GM23338 (cell line): ENCODE measurements around the gene ATF5. TPM values are rescaled to one million over a fixed set of nuclear protein-coding genes. Genes with fewer than 3 reads are reported as not detected.

Experiments
- ATAC-seq: fragments of 200-7000 bp; cut with Tn5 transposase; 3 replicates; pipeline ENCODE4 v1.9.1; 2020
- DNase-seq: peaks from one replicate; pipeline ENCODE4 v3.0.0-alpha.2; 2015; ENCODE audit warnings: low spot score
- H2AFZ ChIP-seq: fragments of 200-600 bp; sonication (generic); 2 replicates; pipeline ENCODE4 v1.8.0; 2016; ENCODE audit warnings: antibody characterized with exemption, mild to moderate bottlenecking, moderate library complexity
- H3F3A ChIP-seq: fragments of 200-600 bp; sonication (generic); replicated peaks from 2 replicates; pipeline ENCODE4 v1.8.0; 2017; ENCODE audit warnings: antibody characterized with exemption, mixed run types, low read depth
- H3K27ac ChIP-seq: fragments of 200-600 bp; sonication (generic); 2 replicates; pipeline ENCODE4 v1.6.1; 2016; ENCODE audit warnings: low read depth
- H3K27me3 ChIP-seq: fragments of 200-600 bp; sonication (generic); 2 replicates; pipeline ENCODE4 v1.8.0; 2016; ENCODE audit warnings: mild to moderate bottlenecking, mixed run types, moderate library complexity; ENCODE audit not compliant: insufficient read depth
- H3K36me3 ChIP-seq: fragments of 200-600 bp; sonication (generic); 2 replicates; pipeline ENCODE4 v1.8.0; 2016; ENCODE audit warnings: mild to moderate bottlenecking; ENCODE audit not compliant: insufficient read depth
- H3K4me1 ChIP-seq: fragments of 200-600 bp; sonication (generic); 2 replicates; pipeline ENCODE4 v1.8.0; 2016; ENCODE audit warnings: mild to moderate bottlenecking, moderate library complexity; ENCODE audit not compliant: insufficient read depth
- H3K4me2 ChIP-seq: fragments of 200-600 bp; sonication (generic); 2 replicates; pipeline ENCODE4 v1.7.1; 2017; ENCODE audit warnings: mixed run types
- H3K4me3 ChIP-seq: fragments of 200-600 bp; sonication (generic); 2 replicates; pipeline ENCODE4 v1.6.1; 2016; ENCODE audit warnings: mixed run types
- H3K79me2 ChIP-seq: fragments of 200-600 bp; sonication (generic); replicated peaks from 2 replicates; pipeline ENCODE4 v1.8.0; 2017; ENCODE audit warnings: mild to moderate bottlenecking; ENCODE audit not compliant: insufficient read depth
- H3K9me2 ChIP-seq: fragments of 200-600 bp; sonication (generic); 2 replicates; pipeline ENCODE4 v1.8.0; 2017; ENCODE audit not compliant: insufficient read depth
- H4K20me1 ChIP-seq: fragments of 200-600 bp; sonication (generic); replicated peaks from 2 replicates; pipeline ENCODE4 v1.8.0; 2017; ENCODE audit warnings: mild to moderate bottlenecking; ENCODE audit not compliant: insufficient read depth
- H3K27ac Mint-ChIP-seq: 2 replicates; pipeline ENCODE4 v1.8.0; 2020; ENCODE audit warnings: inconsistent platforms, mild to moderate bottlenecking, moderate library complexity, mixed read lengths
- H3K27me3 Mint-ChIP-seq: 3 replicates; pipeline ENCODE4 v1.8.0; 2022; ENCODE audit warnings: low read depth, mild to moderate bottlenecking, moderate library complexity, mixed read lengths, inconsistent platforms; ENCODE audit not compliant: insufficient read depth, poor library complexity
- H3K36me3 Mint-ChIP-seq: 3 replicates; pipeline ENCODE4 v1.8.0; 2021; ENCODE audit warnings: low read depth, mild to moderate bottlenecking, inconsistent platforms, moderate library complexity, mixed read lengths
- H3K4me1 Mint-ChIP-seq: 3 replicates; pipeline ENCODE4 v1.8.0; 2020; ENCODE audit warnings: mild to moderate bottlenecking, inconsistent platforms, mixed read lengths
- H3K4me3 Mint-ChIP-seq: 3 replicates; pipeline ENCODE4 v1.8.0; 2021; ENCODE audit warnings: moderate library complexity, mild to moderate bottlenecking, inconsistent platforms, mixed read lengths
- H3K9me3 Mint-ChIP-seq: 3 replicates; pipeline ENCODE4 v1.8.0; 2020; ENCODE audit warnings: moderate library complexity, mild to moderate bottlenecking, inconsistent platforms, mixed read lengths
- CREB1 ChIP-seq: fragments of 250-450 bp; sonication (Bioruptor Pico); IDR thresholded peaks from 2 replicates; pipeline ENCODE4 v1.5.0; 2020; ENCODE audit warnings: low read depth, mild to moderate bottlenecking, moderate library complexity
- EZH2 ChIP-seq: fragments of 200-600 bp; sonication (generic); IDR thresholded peaks from one replicate; pipeline ENCODE4 v1.8.0; 2017; ENCODE audit warnings: antibody characterized with exemption, mild to moderate bottlenecking, low read depth; ENCODE audit not compliant: unreplicated experiment
- EZH2phosphoT487 ChIP-seq: fragments of 200-600 bp; sonication (generic); IDR thresholded peaks from one replicate; pipeline ENCODE4 v1.8.1; 2018; ENCODE audit warnings: antibody characterized with exemption; ENCODE audit not compliant: unreplicated experiment
- JUNB ChIP-seq: IDR thresholded peaks from one replicate; pipeline ENCODE4 v1.6.1; 2016; ENCODE audit warnings: antibody characterized with exemption; ENCODE audit not compliant: unreplicated experiment
- NANOG ChIP-seq: IDR thresholded peaks from 2 replicates; pipeline ENCODE4 v1.6.1; 2016; ENCODE audit warnings: antibody characterized with exemption, borderline replicate concordance
- POLR2AphosphoS5 ChIP-seq: IDR thresholded peaks from 2 replicates; pipeline ENCODE4 v1.6.1; 2016; ENCODE audit warnings: antibody characterized with exemption, low read depth
- STAT1 ChIP-seq: IDR thresholded peaks from one replicate; pipeline ENCODE4 v1.6.1; 2016; ENCODE audit warnings: antibody characterized with exemption; ENCODE audit not compliant: unreplicated experiment
- ZNF114 ChIP-seq: fragments of 250-450 bp; sonication (Bioruptor Pico); IDR thresholded peaks from 2 replicates; pipeline ENCODE4 v1.5.0; 2020; ENCODE audit warnings: mild to moderate bottlenecking, moderate library complexity
- ZNF331 ChIP-seq: fragments of 250-450 bp; sonication (Bioruptor Pico); IDR thresholded peaks from 2 replicates; pipeline ENCODE4 v1.5.0; 2020; ENCODE audit warnings: low read depth, mild to moderate bottlenecking, moderate library complexity
- polyA plus RNA-seq: library from polyadenylated mRNA; unstranded; fragments of >200 nt; fragmentation: Nextera tagmentation; extraction: Ambion mirVana; gene quantifications from 2 replicates; pipeline ENCODE4 v1.2.1, GENCODE V29; 2016
- total RNA-seq: library from RNA; depleted of rRNA; stranded (reverse); fragments of >200 nt; shearing (Covaris generic); gene quantifications from 2 replicates; pipeline ENCODE4 v1.2.3, GENCODE V29; 2014
- TF ChIP-seq, protein P1 (sequence below): IDR thresholded peaks from 2 replicates; pipeline ENCODE4 v1.6.1; 2016; ENCODE audit warnings: antibody characterized with exemption
- TF ChIP-seq, protein P2 (sequence below): fragments of 250-450 bp; sonication (Bioruptor Pico); IDR thresholded peaks from 2 replicates; pipeline ENCODE4 v1.5.0; 2020; ENCODE audit warnings: mild to moderate bottlenecking, moderate library complexity
- TF ChIP-seq, protein P3 (sequence below), 2 experiments: fragments of 200-600 bp in 1 of 2; sonication (generic) in 1 of 2; conservative IDR thresholded peaks; 2 replicates each; pipeline versions ENCODE4 v1.5.1 to v1.6.1; 2016 to 2017; ENCODE audit warnings: antibody characterized with exemption in 2 of 2, low read depth in 2 of 2, mild to moderate bottlenecking in 2 of 2, moderate library complexity in 1 of 2
- TF ChIP-seq, protein P4 (sequence below): IDR thresholded peaks from one replicate; pipeline ENCODE4 v1.6.1; 2018; ENCODE audit warnings: antibody characterized with exemption; ENCODE audit not compliant: unreplicated experiment

Gene ATF5
- total and polyA plus RNA-seq, 2 experiments from 2014 or later: 7.4 to 9.6 TPM

DNA sequence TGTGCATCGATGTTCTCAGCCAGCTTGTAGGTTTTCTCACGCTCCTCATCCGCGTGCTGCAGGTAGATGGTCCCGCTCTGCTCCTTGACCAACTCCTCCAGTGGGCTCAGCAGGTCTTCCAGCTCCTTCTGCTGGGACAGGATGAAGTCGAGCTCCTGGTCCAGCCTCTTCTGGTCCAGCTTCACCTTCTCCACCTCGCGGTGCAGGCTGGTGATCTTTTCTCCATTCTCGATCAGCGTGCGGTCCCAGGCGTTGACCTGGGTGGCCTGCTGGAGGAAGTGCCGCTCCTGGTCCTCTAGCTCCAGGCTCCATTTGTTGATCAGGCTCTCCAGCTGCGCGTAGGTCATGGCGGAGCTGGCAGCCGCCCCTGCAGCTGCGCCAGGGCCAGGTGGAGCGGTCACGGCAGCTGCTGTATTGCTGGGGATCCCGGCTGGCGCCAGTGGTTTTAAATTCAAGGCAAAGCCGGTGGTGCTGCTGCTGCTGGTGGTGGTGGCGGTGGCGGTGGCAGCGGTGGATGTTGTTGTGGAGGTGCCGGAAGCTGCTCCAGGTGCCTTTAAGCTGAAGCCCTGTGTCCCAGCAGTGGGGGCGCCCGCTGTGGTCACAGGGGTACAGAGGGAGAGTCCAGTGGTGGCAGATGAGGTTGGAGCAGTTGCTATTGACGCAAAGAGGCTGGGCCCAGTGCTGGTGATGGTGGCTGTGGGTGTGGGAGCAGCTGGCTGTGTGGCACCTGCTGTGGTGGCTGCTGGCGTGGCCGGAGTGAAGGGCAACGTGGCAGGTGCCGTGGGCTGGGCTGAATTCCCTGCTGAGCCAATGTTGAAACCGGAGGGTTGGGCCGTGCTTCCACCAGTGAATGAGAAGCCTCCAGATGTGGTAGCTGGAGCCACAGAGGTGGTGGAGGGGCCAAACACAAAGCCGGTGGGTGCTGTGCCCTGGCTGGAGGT, 20.3 kb upstream of the ATF5 start:
- DNase-seq: no peak
- Histone ChIP-seq H3K4me3 (no peak overlapping the region), H3K27me3 (no peaks in the 10 kb centered on the region), H2AFZ (no peak overlapping the region), H3K4me2 (no peak overlapping the region), H3K36me3 (peaks cover 6% of the 10 kb centered on the region; the same call in 1 of the 2 replicates), H3K4me1 (peaks cover 10% of the 10 kb centered on the region), H3K79me2 (peaks cover 5% of the 10 kb centered on the region; the same call in 1 of the 2 replicates), H4K20me1 (peaks cover 42% of the 10 kb centered on the region), H3F3A (peaks cover 13% of the 10 kb centered on the region; the same call in 1 of the 2 replicates), H3K9me2 (no peaks in the 10 kb centered on the region), H3K27ac (no peak overlapping the region)
- Mint-ChIP-seq H3K27ac (no peak overlapping the region), H3K4me1 (peaks cover 20% of the 10 kb centered on the region), H3K4me3 (no peak overlapping the region), H3K36me3 (peaks cover 71% of the 10 kb centered on the region), H3K27me3 (peaks cover 24% of the 10 kb centered on the region), H3K9me3 (no peaks in the 10 kb centered on the region; the same call in 1 of the 3 replicates)
- no peak for TF ChIP-seq JUNB
- no peak for TF ChIP-seq ZNF331 (CRISPR knock-in tag)
- TF ChIP-seq, protein P1, sequence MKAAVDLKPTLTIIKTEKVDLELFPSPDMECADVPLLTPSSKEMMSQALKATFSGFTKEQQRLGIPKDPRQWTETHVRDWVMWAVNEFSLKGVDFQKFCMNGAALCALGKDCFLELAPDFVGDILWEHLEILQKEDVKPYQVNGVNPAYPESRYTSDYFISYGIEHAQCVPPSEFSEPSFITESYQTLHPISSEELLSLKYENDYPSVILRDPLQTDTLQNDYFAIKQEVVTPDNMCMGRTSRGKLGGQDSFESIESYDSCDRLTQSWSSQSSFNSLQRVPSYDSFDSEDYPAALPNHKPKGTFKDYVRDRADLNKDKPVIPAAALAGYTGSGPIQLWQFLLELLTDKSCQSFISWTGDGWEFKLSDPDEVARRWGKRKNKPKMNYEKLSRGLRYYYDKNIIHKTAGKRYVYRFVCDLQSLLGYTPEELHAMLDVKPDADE: no peak
- no peak for TF ChIP-seq EZH2phosphoT487
- TF ChIP-seq ZNF114 (CRISPR knock-in tag): no peak
- no peak for TF ChIP-seq CREB1 (CRISPR knock-in tag)
- no peak for TF ChIP-seq STAT1
- TF ChIP-seq, protein P2, sequence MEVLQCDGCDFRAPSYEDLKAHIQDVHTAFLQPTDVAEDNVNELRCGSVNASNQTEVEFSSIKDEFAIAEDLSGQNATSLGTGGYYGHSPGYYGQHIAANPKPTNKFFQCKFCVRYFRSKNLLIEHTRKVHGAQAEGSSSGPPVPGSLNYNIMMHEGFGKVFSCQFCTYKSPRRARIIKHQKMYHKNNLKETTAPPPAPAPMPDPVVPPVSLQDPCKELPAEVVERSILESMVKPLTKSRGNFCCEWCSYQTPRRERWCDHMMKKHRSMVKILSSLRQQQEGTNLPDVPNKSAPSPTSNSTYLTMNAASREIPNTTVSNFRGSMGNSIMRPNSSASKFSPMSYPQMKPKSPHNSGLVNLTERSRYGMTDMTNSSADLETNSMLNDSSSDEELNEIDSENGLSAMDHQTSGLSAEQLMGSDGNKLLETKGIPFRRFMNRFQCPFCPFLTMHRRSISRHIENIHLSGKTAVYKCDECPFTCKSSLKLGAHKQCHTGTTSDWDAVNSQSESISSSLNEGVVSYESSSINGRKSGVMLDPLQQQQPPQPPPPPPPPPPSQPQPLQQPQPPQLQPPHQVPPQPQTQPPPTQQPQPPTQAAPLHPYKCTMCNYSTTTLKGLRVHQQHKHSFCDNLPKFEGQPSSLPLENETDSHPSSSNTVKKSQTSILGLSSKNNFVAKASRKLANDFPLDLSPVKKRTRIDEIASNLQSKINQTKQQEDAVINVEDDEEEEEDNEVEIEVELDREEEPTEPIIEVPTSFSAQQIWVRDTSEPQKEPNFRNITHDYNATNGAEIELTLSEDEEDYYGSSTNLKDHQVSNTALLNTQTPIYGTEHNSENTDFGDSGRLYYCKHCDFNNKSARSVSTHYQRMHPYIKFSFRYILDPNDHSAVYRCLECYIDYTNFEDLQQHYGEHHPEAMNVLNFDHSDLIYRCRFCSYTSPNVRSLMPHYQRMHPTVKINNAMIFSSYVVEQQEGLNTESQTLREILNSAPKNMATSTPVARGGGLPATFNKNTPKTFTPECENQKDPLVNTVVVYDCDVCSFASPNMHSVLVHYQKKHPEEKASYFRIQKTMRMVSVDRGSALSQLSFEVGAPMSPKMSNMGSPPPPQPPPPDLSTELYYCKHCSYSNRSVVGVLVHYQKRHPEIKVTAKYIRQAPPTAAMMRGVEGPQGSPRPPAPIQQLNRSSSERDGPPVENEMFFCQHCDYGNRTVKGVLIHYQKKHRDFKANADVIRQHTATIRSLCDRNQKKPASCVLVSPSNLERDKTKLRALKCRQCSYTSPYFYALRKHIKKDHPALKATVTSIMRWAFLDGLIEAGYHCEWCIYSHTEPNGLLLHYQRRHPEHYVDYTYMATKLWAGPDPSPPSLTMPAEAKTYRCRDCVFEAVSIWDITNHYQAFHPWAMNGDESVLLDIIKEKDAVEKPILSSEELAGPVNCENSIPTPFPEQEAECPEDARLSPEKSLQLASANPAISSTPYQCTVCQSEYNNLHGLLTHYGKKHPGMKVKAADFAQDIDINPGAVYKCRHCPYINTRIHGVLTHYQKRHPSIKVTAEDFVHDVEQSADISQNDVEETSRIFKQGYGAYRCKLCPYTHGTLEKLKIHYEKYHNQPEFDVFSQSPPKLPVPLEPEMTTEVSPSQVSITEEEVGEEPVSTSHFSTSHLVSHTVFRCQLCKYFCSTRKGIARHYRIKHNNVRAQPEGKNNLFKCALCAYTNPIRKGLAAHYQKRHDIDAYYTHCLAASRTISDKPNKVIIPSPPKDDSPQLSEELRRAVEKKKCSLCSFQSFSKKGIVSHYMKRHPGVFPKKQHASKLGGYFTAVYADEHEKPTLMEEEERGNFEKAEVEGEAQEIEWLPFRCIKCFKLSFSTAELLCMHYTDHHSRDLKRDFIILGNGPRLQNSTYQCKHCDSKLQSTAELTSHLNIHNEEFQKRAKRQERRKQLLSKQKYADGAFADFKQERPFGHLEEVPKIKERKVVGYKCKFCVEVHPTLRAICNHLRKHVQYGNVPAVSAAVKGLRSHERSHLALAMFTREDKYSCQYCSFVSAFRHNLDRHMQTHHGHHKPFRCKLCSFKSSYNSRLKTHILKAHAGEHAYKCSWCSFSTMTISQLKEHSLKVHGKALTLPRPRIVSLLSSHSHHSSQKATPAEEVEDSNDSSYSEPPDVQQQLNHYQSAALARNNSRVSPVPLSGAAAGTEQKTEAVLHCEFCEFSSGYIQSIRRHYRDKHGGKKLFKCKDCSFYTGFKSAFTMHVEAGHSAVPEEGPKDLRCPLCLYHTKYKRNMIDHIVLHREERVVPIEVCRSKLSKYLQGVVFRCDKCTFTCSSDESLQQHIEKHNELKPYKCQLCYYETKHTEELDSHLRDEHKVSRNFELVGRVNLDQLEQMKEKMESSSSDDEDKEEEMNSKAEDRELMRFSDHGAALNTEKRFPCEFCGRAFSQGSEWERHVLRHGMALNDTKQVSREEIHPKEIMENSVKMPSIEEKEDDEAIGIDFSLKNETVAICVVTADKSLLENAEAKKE (CRISPR knock-in tag): no peak
- no peak for TF ChIP-seq NANOG
- TF ChIP-seq, protein P3, sequence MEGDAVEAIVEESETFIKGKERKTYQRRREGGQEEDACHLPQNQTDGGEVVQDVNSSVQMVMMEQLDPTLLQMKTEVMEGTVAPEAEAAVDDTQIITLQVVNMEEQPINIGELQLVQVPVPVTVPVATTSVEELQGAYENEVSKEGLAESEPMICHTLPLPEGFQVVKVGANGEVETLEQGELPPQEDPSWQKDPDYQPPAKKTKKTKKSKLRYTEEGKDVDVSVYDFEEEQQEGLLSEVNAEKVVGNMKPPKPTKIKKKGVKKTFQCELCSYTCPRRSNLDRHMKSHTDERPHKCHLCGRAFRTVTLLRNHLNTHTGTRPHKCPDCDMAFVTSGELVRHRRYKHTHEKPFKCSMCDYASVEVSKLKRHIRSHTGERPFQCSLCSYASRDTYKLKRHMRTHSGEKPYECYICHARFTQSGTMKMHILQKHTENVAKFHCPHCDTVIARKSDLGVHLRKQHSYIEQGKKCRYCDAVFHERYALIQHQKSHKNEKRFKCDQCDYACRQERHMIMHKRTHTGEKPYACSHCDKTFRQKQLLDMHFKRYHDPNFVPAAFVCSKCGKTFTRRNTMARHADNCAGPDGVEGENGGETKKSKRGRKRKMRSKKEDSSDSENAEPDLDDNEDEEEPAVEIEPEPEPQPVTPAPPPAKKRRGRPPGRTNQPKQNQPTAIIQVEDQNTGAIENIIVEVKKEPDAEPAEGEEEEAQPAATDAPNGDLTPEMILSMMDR (conservative IDR thresholded peaks at IDR 0.05; ENCODE audit: low read depth in 2 of 2): no peak
- TF ChIP-seq EZH2: no peak
- TF ChIP-seq, protein P4, sequence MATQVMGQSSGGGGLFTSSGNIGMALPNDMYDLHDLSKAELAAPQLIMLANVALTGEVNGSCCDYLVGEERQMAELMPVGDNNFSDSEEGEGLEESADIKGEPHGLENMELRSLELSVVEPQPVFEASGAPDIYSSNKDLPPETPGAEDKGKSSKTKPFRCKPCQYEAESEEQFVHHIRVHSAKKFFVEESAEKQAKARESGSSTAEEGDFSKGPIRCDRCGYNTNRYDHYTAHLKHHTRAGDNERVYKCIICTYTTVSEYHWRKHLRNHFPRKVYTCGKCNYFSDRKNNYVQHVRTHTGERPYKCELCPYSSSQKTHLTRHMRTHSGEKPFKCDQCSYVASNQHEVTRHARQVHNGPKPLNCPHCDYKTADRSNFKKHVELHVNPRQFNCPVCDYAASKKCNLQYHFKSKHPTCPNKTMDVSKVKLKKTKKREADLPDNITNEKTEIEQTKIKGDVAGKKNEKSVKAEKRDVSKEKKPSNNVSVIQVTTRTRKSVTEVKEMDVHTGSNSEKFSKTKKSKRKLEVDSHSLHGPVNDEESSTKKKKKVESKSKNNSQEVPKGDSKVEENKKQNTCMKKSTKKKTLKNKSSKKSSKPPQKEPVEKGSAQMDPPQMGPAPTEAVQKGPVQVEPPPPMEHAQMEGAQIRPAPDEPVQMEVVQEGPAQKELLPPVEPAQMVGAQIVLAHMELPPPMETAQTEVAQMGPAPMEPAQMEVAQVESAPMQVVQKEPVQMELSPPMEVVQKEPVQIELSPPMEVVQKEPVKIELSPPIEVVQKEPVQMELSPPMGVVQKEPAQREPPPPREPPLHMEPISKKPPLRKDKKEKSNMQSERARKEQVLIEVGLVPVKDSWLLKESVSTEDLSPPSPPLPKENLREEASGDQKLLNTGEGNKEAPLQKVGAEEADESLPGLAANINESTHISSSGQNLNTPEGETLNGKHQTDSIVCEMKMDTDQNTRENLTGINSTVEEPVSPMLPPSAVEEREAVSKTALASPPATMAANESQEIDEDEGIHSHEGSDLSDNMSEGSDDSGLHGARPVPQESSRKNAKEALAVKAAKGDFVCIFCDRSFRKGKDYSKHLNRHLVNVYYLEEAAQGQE: no peak
- no peak for TF ChIP-seq POLR2AphosphoS5
- no peak for ATAC-seq
